Mesothelial cell of epicardium (in vitro differentiated cells): ENCODE measurements around the gene ZNF280B. TPM values are rescaled to one million over a fixed set of nuclear protein-coding genes. Genes with fewer than 3 reads are reported as not detected.
"Not testable (repeated sequence)": the region's sequence is repeated elsewhere in the genome, so short reads cannot be mapped to it uniquely, and the experiment has no call there.

ENCODE experiments used
- DNase-seq, 2 experiments: peaks; one replicate each; pipeline ENCODE4 v3.0.0; 2021; ENCODE audit warnings: low spot score in 2 of 2; ENCODE audit not compliant: unreplicated experiment in 2 of 2
- H3K27ac Mint-ChIP-seq: 2 replicates; pipeline ENCODE4 v1.8.0; 2021; ENCODE audit warnings: mixed read lengths
- H3K27me3 Mint-ChIP-seq: 2 replicates; pipeline ENCODE4 v1.8.0; 2021; ENCODE audit warnings: low read depth, mixed read lengths
- H3K36me3 Mint-ChIP-seq: 2 replicates; pipeline ENCODE4 v1.8.0; 2021; ENCODE audit warnings: mixed read lengths
- H3K4me1 Mint-ChIP-seq: 2 replicates; pipeline ENCODE4 v1.8.0; 2021; ENCODE audit warnings: mixed read lengths
- H3K4me3 Mint-ChIP-seq: 2 replicates; pipeline ENCODE4 v1.8.0; 2021; ENCODE audit warnings: mild to moderate bottlenecking, moderate library complexity, mixed read lengths
- H3K9me3 Mint-ChIP-seq: 2 replicates; pipeline ENCODE4 v1.8.0; 2021; ENCODE audit warnings: mixed read lengths
- total RNA-seq: library from RNA; stranded (reverse); gene quantifications from 3 replicates; pipeline ENCODE4 v1.2.1, GENCODE V29; 2021
- TF ChIP-seq, protein P1 (sequence below): fragments of 200-600 bp; sonication (generic); IDR thresholded peaks from one replicate; pipeline ENCODE4 v1.5.0; 2021; ENCODE audit warnings: antibody characterized with exemption; ENCODE audit not compliant: unreplicated experiment

Gene ZNF280B
- total RNA-seq, 1 donor from 2014 or later: 6.4 TPM

DNA sequence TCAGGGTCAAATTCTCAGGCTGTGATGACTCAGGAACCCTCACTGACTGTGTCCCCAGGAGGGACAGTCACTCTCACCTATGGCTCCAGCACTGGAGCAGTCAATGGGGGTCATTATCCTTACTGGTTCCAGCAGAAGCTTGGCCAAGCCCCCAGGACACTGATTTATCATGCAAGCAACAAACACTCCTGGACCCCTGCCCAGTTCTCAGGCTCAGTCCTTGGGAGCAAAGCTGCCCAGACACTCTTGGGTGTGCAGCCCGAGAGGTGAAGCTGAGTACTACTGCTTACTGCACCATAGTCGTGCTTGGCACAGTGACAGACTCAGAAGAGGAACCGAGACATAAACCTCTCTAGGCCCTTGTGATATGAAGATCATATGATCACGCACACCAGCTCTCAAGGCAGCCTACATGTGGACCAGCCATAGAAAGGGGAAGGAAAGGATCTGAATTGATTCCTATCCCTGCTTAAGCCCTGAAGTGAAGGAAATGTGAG lies 58.2 kb downstream of the ZNF280B start:
- Mint-ChIP-seq H3K4me3 (no peak overlapping the region), H3K27me3 (peaks cover 83% of the 10 kb centered on the region)
- TF ChIP-seq, protein P1, sequence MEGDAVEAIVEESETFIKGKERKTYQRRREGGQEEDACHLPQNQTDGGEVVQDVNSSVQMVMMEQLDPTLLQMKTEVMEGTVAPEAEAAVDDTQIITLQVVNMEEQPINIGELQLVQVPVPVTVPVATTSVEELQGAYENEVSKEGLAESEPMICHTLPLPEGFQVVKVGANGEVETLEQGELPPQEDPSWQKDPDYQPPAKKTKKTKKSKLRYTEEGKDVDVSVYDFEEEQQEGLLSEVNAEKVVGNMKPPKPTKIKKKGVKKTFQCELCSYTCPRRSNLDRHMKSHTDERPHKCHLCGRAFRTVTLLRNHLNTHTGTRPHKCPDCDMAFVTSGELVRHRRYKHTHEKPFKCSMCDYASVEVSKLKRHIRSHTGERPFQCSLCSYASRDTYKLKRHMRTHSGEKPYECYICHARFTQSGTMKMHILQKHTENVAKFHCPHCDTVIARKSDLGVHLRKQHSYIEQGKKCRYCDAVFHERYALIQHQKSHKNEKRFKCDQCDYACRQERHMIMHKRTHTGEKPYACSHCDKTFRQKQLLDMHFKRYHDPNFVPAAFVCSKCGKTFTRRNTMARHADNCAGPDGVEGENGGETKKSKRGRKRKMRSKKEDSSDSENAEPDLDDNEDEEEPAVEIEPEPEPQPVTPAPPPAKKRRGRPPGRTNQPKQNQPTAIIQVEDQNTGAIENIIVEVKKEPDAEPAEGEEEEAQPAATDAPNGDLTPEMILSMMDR: no peak

DNA sequence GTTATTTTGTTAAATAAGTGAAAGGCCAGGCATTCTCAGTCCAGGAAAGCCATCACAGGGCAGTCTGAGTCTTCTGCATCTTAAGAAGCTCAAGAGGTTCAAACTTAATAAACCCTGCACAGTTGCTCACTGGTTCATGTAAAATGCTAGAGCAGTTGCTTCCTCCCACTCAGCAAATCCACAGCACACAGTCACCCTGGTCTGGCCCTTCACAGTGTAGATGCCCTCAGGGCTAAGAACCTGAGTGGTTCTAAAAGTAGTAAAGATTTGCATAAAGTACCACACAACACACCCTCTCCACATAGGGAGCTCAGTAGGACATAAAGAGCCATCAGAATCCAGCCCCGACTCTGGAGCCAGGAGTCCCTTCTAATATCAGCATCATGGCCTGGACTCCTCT lies 58.7 kb downstream of the ZNF280B start:
- TF ChIP-seq, protein P1: no peak
- H3K27ac Mint-ChIP-seq: no peak overlapping the region
- H3K9me3 Mint-ChIP-seq: peaks cover 27% of the 10 kb centered on the region
- no peak for DNase-seq
- no peak overlapping the region for H3K4me3 Mint-ChIP-seq
- H3K4me1 Mint-ChIP-seq: no peaks in the 10 kb centered on the region
- peaks cover 83% of the 10 kb centered on the region for H3K27me3 Mint-ChIP-seq
- H3K36me3 Mint-ChIP-seq: no peaks in the 10 kb centered on the region

More for the DNA sequence above, 58.2 kb downstream of the ZNF280B start:
- Mint-ChIP-seq H3K4me1 (no peaks in the 10 kb centered on the region), H3K27ac (no peak overlapping the region), H3K36me3 (no peaks in the 10 kb centered on the region), H3K9me3 (peaks cover 22% of the 10 kb centered on the region)
- no peak for DNase-seq

DNA sequence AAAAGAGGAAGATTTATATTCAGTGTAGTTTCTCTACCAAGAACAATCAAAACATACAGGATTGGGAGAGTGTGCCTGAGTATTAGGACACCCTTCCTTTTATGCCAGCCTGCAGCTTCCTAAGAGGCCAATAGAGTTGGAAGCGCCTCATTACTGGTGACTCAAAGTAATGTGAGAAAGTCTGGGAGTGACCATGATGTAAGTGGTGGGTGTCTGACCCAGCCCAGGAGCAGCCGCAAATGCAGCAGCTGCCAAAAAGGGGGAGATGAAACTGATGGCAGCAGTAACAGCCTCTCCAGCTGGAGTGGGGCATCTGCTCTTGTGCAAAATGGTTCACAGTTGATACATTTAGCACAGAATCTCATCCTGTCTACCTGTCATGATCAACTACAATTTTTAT lies 62.0 kb downstream of the ZNF280B start:
- H3K9me3 Mint-ChIP-seq: peaks cover 18% of the 10 kb centered on the region
- H3K4me3 Mint-ChIP-seq: no peak overlapping the region
- H3K4me1 Mint-ChIP-seq: no peaks in the 10 kb centered on the region
- no peak overlapping the region for H3K27ac Mint-ChIP-seq
- H3K27me3 Mint-ChIP-seq: peaks cover 60% of the 10 kb centered on the region
- DNase-seq: no peak
- TF ChIP-seq, protein P1: no peak
- no peaks in the 10 kb centered on the region for H3K36me3 Mint-ChIP-seq

DNA sequence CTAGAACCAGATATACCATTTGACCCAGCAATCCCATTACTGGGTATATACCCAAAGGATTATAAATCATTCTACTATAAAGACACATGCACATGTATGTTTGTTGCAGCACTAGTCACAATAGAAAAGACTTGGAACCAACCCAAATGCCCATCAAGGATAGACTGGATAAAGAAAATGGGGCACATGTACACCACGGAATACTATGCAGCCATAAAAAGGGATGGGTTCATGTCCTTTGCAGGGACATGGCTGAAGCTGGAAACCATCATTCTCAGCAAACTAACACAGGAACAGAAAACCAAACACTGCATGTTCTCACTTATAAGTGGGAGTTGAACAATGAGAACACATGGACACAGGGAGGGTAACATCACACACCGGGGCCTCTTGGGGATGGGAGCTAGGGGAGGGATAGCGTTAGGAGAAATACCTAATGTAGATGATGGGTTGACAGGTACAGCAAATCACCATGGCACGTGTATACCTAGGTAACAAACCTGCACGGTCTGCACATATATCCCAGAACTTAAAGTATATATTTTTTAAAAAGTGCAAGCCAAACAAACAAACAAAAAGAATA lies 64.4 kb downstream of the ZNF280B start:
- Mint-ChIP-seq H3K9me3 (peaks cover 24% of the 10 kb centered on the region), H3K27me3 (peaks cover 47% of the 10 kb centered on the region)
- DNase-seq, H3K36me3 Mint-ChIP-seq, H3K4me1 Mint-ChIP-seq, H3K27ac Mint-ChIP-seq, H3K4me3 Mint-ChIP-seq: not testable (repeated sequence)

DNA sequence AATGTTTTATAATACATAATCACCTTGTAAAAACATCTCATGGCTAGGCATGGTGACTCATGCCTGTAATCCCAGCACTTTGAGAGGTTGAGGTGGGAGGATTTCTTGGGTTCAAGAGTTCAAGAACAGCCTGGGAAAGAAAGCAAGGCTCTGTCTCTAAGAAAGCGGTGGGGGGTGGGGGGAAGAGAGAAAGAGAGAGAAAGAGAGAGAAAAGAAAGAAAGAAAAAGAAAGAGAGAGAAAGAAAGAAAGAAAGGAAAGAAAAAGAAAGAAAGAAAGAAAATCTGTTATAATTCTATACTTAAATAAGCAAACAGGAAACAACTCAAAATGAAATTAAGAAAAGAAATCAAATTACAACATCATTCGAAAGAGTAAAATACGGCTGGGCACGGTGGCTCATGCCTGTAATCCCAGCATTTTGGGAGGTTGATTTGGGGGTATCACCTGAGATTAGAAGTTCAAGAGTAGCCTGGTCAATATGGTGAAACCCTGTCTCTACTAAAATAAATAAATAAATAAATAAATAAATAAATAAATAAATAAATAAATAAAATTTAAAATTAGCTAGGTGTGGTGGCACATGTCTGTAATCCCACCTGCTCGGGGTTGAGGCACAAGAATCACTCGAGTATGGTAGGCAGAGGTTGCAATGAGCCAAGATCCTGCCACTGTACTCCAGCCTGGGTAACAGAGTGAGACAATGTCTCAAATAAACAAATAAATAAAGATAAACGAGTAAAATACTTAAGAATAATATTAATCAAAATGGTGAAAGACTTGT lies 65.4 kb downstream of the ZNF280B start:
- TF ChIP-seq, protein P1: no peak
- no peaks in the 10 kb centered on the region for H3K36me3 Mint-ChIP-seq
- peaks cover 48% of the 10 kb centered on the region for H3K27me3 Mint-ChIP-seq
- no peaks in the 10 kb centered on the region for H3K4me1 Mint-ChIP-seq
- H3K4me3 Mint-ChIP-seq: no peak overlapping the region
- DNase-seq: no peak
- H3K27ac Mint-ChIP-seq: no peak overlapping the region
- H3K9me3 Mint-ChIP-seq: peaks cover 24% of the 10 kb centered on the region

DNA sequence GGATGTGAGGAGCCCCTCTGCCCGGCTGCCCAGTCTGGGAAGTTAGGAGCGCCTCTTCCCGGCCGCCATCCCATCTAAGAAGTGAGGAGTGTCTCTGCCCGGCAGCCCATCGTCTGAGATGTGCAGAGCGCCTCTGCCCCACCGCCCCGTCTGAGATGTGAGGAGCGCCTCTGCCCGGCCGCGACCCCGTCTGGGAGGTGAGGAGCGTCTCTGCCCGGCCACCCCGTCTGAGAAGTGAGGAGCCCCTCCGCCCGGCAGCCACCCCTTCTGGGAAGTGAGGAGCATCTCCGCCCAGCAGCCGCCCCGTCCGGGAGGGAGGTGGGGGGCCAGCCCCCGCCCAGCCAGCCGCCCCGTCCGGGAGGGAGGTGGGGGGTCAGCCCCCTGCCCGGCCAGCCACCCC lies 66.9 kb downstream of the ZNF280B start:
- H3K4me3 Mint-ChIP-seq, H3K4me1 Mint-ChIP-seq, H3K27ac Mint-ChIP-seq, DNase-seq, H3K36me3 Mint-ChIP-seq: not testable (repeated sequence)
- peaks cover 24% of the 10 kb centered on the region for H3K9me3 Mint-ChIP-seq
- peaks cover 51% of the 10 kb centered on the region for H3K27me3 Mint-ChIP-seq
